Parathyroid adenoma (tissue), 2 donors: Measurements from ENCODE around the gene GABARAP.

Experiments used
- H2AFZ ChIP-seq: fragments of 300-600 bp; sonication (generic); one replicate; pipeline ENCODE4 v1.7.0; 2017; ENCODE audit warnings: antibody characterized with exemption, mild to moderate bottlenecking
- H3K27ac ChIP-seq: fragments of 300-600 bp; sonication (generic); one replicate; pipeline ENCODE4 v1.7.0; 2017
- H3K27me3 ChIP-seq: fragments of 300-600 bp; sonication (generic); one replicate; pipeline ENCODE4 v1.7.0; 2017; ENCODE audit warnings: low read length; ENCODE audit not compliant: control insufficient read depth, insufficient read depth
- H3K36me3 ChIP-seq: fragments of 300-600 bp; sonication (generic); one replicate; pipeline ENCODE4 v1.7.0; 2017; ENCODE audit warnings: low read length; ENCODE audit not compliant: control insufficient read depth, insufficient read depth
- H3K4me1 ChIP-seq: fragments of 300-600 bp; sonication (generic); one replicate; pipeline ENCODE4 v1.7.0; 2017; ENCODE audit warnings: control low read depth
- H3K4me2 ChIP-seq: fragments of 300-600 bp; sonication (generic); one replicate; pipeline ENCODE4 v1.7.0; 2017; ENCODE audit warnings: low read length
- H3K4me3 ChIP-seq: fragments of 300-600 bp; sonication (generic); one replicate; pipeline ENCODE4 v1.7.0; 2017; ENCODE audit warnings: low read depth, low read length
- H3K79me2 ChIP-seq: fragments of 300-600 bp; sonication (generic); one replicate; pipeline ENCODE4 v1.7.0; 2017; ENCODE audit warnings: control low read depth
- H3K9ac ChIP-seq: fragments of 300-600 bp; sonication (generic); one replicate; pipeline ENCODE4 v1.7.0; 2017; ENCODE audit warnings: mild to moderate bottlenecking
- H3K9me3 ChIP-seq: fragments of 300-600 bp; sonication (generic); one replicate; pipeline ENCODE4 v1.7.0; 2017; ENCODE audit warnings: low read length; ENCODE audit not compliant: control insufficient read depth
- CTCF ChIP-seq: fragments of 300-600 bp; sonication (generic); IDR thresholded peaks from one replicate; pipeline ENCODE4 v1.7.0; 2017; ENCODE audit warnings: antibody characterized with exemption, mild to moderate bottlenecking
- donor health status: primary hyperparathyroidism.

Gene GABARAP

GRCh38 chr17:7266784-7267183 lies 24.5 kb upstream of the GABARAP start:
- H3K27me3 ChIP-seq, result no peaks in the 10 kb centered on the region
- H3K9ac ChIP-seq, result no peak overlapping the region
- no peaks in the 10 kb centered on the region for H3K79me2 ChIP-seq
- no peak overlapping the region for H3K4me2 ChIP-seq
- H3K4me1 ChIP-seq, result peaks cover 9% of the 10 kb centered on the region
- no peaks in the 10 kb centered on the region for H3K9me3 ChIP-seq
- no peak overlapping the region for H3K4me3 ChIP-seq
- H2AFZ ChIP-seq, result no peak overlapping the region
- no peak for TF ChIP-seq CTCF
- no peak overlapping the region for H3K27ac ChIP-seq
- H3K36me3 ChIP-seq, result no peaks in the 10 kb centered on the region

GRCh38 chr17:7263801-7264078 lies 21.5 kb upstream of the GABARAP start:
- peaks cover 15% of the 10 kb centered on the region for H3K4me1 ChIP-seq
- no peak for TF ChIP-seq CTCF
- H3K9ac ChIP-seq, result no peak overlapping the region
- no peaks in the 10 kb centered on the region for H3K27me3 ChIP-seq
- H3K79me2 ChIP-seq, result peaks cover 11% of the 10 kb centered on the region
- peak overlapping the region; percentile 99 for H3K4me2 ChIP-seq
- H3K4me3 ChIP-seq, result no peak overlapping the region
- H2AFZ ChIP-seq, result no peak overlapping the region
- no peak overlapping the region for H3K27ac ChIP-seq
- no peaks in the 10 kb centered on the region for H3K9me3 ChIP-seq
- H3K36me3 ChIP-seq, result no peaks in the 10 kb centered on the region

- Histone ChIP-seq H3K27me3 (no peaks in the 10 kb centered on the region), H3K4me3 (peak overlapping the region; percentile 83), H3K27ac (peak overlapping the region; percentile 99), H3K4me1 (peaks cover 15% of the 10 kb centered on the region), H3K4me2 (peak overlapping the region; percentile 99), H2AFZ (peak overlapping the region; percentile 97), H3K36me3 (no peaks in the 10 kb centered on the region), H3K79me2 (peaks cover 11% of the 10 kb centered on the region), H3K9me3 (no peaks in the 10 kb centered on the region), H3K9ac (peak overlapping the region; percentile 90)
- TF ChIP-seq CTCF, result no peak
Observed at GRCh38 chr17:7262935-7263800, 20.9 kb upstream of the GABARAP start.

- peak within 1 kb of the TSS; percentile 99 for H3K9ac ChIP-seq
- TF ChIP-seq CTCF, result peak; percentile 77
- H2AFZ ChIP-seq, result peak within 1 kb of the TSS; percentile 97
- peaks cover 11% of the 10 kb centered on the region for H3K79me2 ChIP-seq
- no peaks in the 10 kb centered on the region for H3K27me3 ChIP-seq
- H3K4me2 ChIP-seq, result peak within 1 kb of the TSS; percentile 99
- H3K4me3 ChIP-seq, result peak within 1 kb of the TSS; percentile 83
- H3K27ac ChIP-seq, result peak within 1 kb of the TSS; percentile 99
- no peaks in the 10 kb centered on the region for H3K9me3 ChIP-seq
- H3K4me1 ChIP-seq, result peaks cover 15% of the 10 kb centered on the region
- H3K36me3 ChIP-seq, result no peaks in the 10 kb centered on the region
Observed at GRCh38 chr17:7262192-7262934, 20.1 kb upstream of the GABARAP start, which contains the start of gene CLDN7. Gene CLDN7, minus strand, starts transcription at chr17:7262478. Its CDS starts 435 bp downstream, at chr17:7262043.
